Measurements from ENCODE around the gene PCLAF.
"Not testable (repeated sequence)": the region's sequence is repeated elsewhere in the genome, so short reads cannot be mapped to it uniquely, and the experiment has no call there.

The PCLAF gene

GRCh38 chr15:64381000-64381751, at the start of gene PCLAF:
TSS of gene PCLAF (minus strand) at chr15:64381441. CDS start at chr15:64381371, 70 bp downstream.
- DNase-seq (peak; percentile 94), ATAC-seq (peak; percentile 100)

GRCh38 chr15:64430000-64430735, 48.9 kb upstream of the PCLAF start:
- ATAC-seq (peak; percentile 68), DNase-seq (no peak)

GRCh38 chr15:64429448-64429847, 48.2 kb upstream of the PCLAF start:
- peak; percentile 89 for ATAC-seq
- DNase-seq, result no peak

GRCh38 chr15:64426845-64427465, 45.7 kb upstream of the PCLAF start:
- DNase-seq, result no peak
- ATAC-seq, result no peak

GRCh38 chr15:64425221-64425620, 44.0 kb upstream of the PCLAF start:
- ATAC-seq, result no peak

GRCh38 chr15:64423970-64424369, 42.7 kb upstream of the PCLAF start:
- ATAC-seq (no peak), DNase-seq (no peak)

More at GRCh38 chr15:64425221-64425620, 44.0 kb upstream of the PCLAF start:
- DNase-seq, result no peak

- ATAC-seq, result no peak
- no peak for DNase-seq
Measured at GRCh38 chr15:64422697-64423096, 41.5 kb upstream of the PCLAF start.

GRCh38 chr15:64412216-64412615, 31.0 kb upstream of the PCLAF start:
- ATAC-seq, result no peak

GRCh38 chr15:64400583-64400982, 19.3 kb upstream of the PCLAF start:
- DNase-seq (no peak), ATAC-seq (no peak)

More at GRCh38 chr15:64412216-64412615, 31.0 kb upstream of the PCLAF start:
- DNase-seq, result no peak

- DNase-seq (no peak), ATAC-seq (no peak)
Measured at GRCh38 chr15:64398575-64398974, 17.3 kb upstream of the PCLAF start.

- no peak for ATAC-seq
- DNase-seq, result no peak
Measured at GRCh38 chr15:64396789-64397188, 15.5 kb upstream of the PCLAF start.

GRCh38 chr15:64392471-64392870, 11.2 kb upstream of the PCLAF start:
- DNase-seq, ATAC-seq: not testable (repeated sequence)

GRCh38 chr15:64389036-64389435, 7.8 kb upstream of the PCLAF start:
- no peak for DNase-seq
- ATAC-seq, result no peak

- DNase-seq (peak; percentile 96), ATAC-seq (peak; percentile 100)
Measured at GRCh38 chr15:64387562-64388168, 6.4 kb upstream of the PCLAF start, which contains the start of gene TRIP4. TSS of gene TRIP4 (plus strand) at chr15:64387836. CDS start at chr15:64387864, 28 bp downstream.

- DNase-seq (no peak), ATAC-seq (no peak)
Measured at GRCh38 chr15:64386291-64386690, 5.0 kb upstream of the PCLAF start.

GRCh38 chr15:64383760-64384159, 2.5 kb upstream of the PCLAF start:
- ATAC-seq (no peak), DNase-seq (no peak)

- not testable (repeated sequence) for DNase-seq, ATAC-seq
Measured at GRCh38 chr15:64380130-64380870, 941 bp downstream of the PCLAF start.

- ATAC-seq (no peak), DNase-seq (no peak)
Measured at GRCh38 chr15:64379216-64379960, 1.9 kb downstream of the PCLAF start.

- ATAC-seq (no peak), DNase-seq (no peak)
Measured at GRCh38 chr15:64373360-64373759, 7.9 kb downstream of the PCLAF start.

GRCh38 chr15:64371383-64371782, 9.9 kb downstream of the PCLAF start:
- ATAC-seq, result not testable (repeated sequence)

GRCh38 chr15:64369078-64369607, 12.1 kb downstream of the PCLAF start:
- ATAC-seq (no peak), DNase-seq (no peak)

More at GRCh38 chr15:64371383-64371782, 9.9 kb downstream of the PCLAF start:
- not testable (repeated sequence) for DNase-seq
